Activated naive CD4-positive, alpha-beta T cell treated with anti-CD3 and anti-CD28 coated beads, Interleukin-2, amount 50 U/mL, for 72 hours (primary cell): ENCODE results near the gene SPOCK1. TPM values are rescaled to one million over a fixed set of nuclear protein-coding genes. Genes with fewer than 3 reads are reported as not detected.

Source experiments
- ATAC-seq, 2 donors: fragments of 150-1000 bp; cut with Tn5 transposase; 2 replicates each; pipeline ENCODE4 v1.10.0; 2021; ENCODE audit warnings: mild to moderate bottlenecking in 2 of 2, moderate library complexity in 2 of 2
- DNase-seq, 2 donors: peaks; one replicate each; pipeline ENCODE4 v3.0.0; 2021 to 2022; ENCODE audit warnings: low spot score in 2 of 2
- H3K27ac Mint-ChIP-seq, 2 donors: one replicate each; pipeline ENCODE4 v1.8.0; 2022; ENCODE audit warnings: mild to moderate bottlenecking in 2 of 2, mixed read lengths in 2 of 2
- H3K36me3 Mint-ChIP-seq, 2 donors: one replicate each; pipeline ENCODE4 v1.8.0; 2022; ENCODE audit warnings: mixed read lengths in 2 of 2
- H3K9me3 Mint-ChIP-seq, 2 donors: one replicate each; pipeline ENCODE4 v1.8.0; 2022; ENCODE audit warnings: mixed read lengths in 2 of 2
- total RNA-seq, 2 donors: library from RNA; stranded (reverse); gene quantifications; one replicate each; pipeline ENCODE4 v1.2.3, GENCODE V29; 2022

SPOCK1 gene
- total RNA-seq, 2 donors from 2014 or later = not detected

DNA sequence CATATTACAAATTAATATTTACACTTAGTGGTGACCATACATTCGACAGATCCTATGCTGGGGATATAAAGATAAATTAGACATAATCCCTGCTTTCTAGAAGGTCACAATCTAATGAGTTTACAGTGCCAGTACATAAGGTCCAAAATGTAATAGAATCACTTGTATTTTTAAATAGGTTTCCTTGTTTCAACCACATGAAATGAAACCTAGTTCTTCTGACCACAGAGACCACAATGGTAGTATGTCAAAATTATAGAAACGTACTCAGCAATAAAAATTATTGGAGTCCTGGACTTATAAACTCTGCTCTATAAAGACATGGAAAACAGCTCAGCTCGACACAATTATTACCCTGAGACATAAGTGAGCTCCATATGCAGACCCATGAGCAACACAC, 444.3 kb downstream of the SPOCK1 start:
- DNase-seq = no peak
- Mint-ChIP-seq H3K9me3 (no peaks in the 10 kb centered on the region), H3K27ac (no peak overlapping the region)

DNA sequence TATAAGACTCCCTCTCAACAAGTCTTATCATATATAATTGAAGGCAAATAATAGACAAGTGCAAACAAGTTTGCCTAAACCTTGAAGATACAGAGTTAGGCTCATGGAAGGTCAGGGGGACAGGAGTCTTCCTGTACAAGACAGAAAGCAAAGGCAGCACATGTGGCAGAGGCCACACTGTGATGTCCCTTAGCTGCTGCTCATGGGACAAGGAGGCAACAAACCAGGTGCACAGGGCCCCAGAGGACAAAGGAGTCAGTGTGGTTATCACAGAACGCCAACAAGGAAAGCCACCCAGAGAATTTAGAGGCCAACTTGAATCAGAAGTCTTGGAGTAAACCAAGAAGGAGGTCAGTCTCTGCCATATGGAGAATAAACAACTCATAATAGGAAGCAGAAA, 444.8 kb downstream of the SPOCK1 start:
- Mint-ChIP-seq H3K36me3 (no peaks in the 10 kb centered on the region), H3K9me3 (no peaks in the 10 kb centered on the region), H3K27ac (no peak overlapping the region)
- ATAC-seq = no peak
- no peak for DNase-seq

More for the DNA sequence above, 444.3 kb downstream of the SPOCK1 start:
- ATAC-seq = no peak
- H3K36me3 Mint-ChIP-seq = no peaks in the 10 kb centered on the region

DNA sequence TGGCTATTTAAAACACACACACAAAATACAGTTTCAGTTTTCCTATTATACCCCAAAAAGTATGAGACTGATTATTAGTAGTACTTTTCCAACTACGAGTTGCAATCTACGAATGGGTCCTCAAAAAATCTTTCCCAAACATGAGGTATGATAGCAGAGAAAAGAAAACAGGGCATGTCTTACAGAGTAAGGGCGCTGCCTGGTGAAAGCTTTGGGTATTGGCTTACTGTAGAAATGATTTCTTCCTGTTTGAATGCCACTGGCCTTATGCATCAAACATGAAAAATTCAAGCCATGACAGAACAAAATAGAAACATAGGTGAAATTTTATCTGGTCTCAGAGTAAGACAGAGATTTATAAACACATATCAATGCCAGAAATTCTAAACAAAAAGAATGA, 448.0 kb downstream of the SPOCK1 start:
- Mint-ChIP-seq H3K27ac (no peak overlapping the region), H3K9me3 (no peaks in the 10 kb centered on the region), H3K36me3 (no peaks in the 10 kb centered on the region)
- ATAC-seq (no peak), DNase-seq (no peak)

DNA sequence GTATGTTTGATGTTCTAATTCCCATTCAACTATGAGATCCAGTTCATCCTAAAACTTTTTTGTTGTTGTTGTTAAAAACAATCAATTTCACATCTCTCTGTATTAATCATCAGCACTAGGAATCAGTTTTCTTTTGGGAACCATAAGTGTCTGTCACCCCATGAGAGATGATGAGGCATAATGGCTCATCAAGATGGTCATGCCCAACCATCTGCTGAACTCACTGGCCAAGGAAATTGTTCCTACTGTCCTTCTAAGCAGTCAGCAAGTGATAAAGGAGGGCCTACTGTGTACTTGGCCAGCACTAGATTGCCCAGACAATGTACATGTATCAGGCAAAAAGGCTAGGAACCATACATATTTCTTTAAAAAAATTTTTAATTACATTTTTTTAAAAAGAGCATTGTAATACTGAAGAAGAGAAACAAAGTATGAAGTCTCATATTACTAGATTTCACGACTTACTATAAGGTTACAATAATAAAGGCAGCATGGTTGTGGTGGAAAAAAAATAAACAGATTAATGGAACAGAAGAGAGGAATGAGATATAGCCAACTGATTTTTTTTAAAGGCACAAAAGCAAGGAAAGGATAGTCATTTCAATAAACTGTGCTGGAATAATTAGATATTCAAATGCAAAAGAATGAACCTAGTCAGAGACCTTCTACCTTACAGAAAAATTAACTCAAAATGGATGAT, 458.3 kb downstream of the SPOCK1 start:
- ATAC-seq (no peak), DNase-seq (no peak)
- H3K9me3 Mint-ChIP-seq = peaks cover 10 to 15% of the 10 kb centered on the region in 2 donors

DNA sequence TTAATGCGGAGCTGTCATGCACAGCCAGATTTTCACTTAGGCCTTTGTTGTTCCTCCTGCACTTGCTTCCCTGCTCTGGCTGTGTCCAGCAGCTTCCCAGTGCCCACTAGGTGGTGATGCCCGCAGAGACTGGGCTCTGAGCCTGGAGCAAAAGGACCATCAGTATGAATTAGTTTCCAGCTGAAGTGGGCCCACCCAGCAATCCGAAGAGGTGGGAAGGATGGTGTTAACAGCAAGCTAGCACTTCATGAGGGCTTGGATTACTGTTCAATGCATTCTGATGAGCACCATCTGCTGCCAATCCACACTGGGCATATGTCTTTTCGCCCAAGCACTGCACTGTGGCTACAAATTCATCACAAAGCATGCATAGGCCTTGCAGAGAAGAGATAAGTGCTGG, 459.1 kb downstream of the SPOCK1 start:
- H3K36me3 Mint-ChIP-seq = no peaks in the 10 kb centered on the region
- DNase-seq = no peak
- H3K27ac Mint-ChIP-seq = no peak overlapping the region
- H3K9me3 Mint-ChIP-seq = peaks cover 10 to 15% of the 10 kb centered on the region in 2 donors
- ATAC-seq = no peak

More for the DNA sequence above, 458.3 kb downstream of the SPOCK1 start:
- no peaks in the 10 kb centered on the region for H3K36me3 Mint-ChIP-seq
- no peak overlapping the region for H3K27ac Mint-ChIP-seq

DNA sequence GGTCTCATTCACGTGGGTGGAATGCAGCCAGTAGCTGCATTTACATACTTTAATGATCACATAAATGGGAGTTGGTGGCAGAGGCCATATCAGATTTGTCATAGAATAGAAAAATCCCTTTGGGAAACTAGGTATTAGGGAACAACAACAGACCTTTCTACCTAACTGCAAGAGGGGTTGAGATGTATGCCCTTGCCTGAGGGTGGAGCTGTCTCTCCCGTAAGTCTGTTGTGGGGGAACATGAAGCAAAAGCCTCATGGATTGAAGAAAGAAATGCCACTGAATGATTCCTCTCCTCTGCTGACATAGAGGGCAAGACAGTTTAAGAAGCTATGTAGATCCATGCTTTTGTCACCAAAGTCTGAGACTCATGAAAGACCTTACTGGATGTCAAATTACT, 461.3 kb downstream of the SPOCK1 start:
- H3K27ac Mint-ChIP-seq = no peak overlapping the region
- H3K9me3 Mint-ChIP-seq = peaks cover 10 to 11% of the 10 kb centered on the region in 2 donors
- DNase-seq (no peak), ATAC-seq (no peak)
- H3K36me3 Mint-ChIP-seq = no peaks in the 10 kb centered on the region

DNA sequence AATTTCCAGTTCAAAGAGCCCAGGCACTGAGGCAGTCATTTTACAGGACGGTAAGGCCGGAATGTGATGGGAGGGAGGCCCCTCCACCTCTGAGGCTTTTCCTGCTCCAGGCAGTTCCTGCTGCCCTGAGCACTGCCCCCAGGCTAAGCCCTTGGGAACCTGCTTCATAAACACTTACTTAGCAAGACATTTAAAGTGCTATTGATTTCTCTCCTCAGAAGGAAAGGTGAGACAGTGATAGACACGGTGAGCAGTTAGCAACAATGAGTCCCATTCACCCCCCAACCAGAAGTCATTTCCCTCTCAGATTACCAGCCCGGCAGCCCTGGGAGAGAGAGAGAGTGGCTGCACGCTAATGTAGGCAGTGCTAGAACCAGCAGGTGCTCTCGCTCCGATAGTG, 462.5 kb downstream of the SPOCK1 start:
- ATAC-seq (no peak), DNase-seq (no peak)
- Mint-ChIP-seq H3K36me3 (no peaks in the 10 kb centered on the region), H3K9me3 (peaks cover 3 to 9% of the 10 kb centered on the region in 2 donors), H3K27ac (no peak overlapping the region)

DNA sequence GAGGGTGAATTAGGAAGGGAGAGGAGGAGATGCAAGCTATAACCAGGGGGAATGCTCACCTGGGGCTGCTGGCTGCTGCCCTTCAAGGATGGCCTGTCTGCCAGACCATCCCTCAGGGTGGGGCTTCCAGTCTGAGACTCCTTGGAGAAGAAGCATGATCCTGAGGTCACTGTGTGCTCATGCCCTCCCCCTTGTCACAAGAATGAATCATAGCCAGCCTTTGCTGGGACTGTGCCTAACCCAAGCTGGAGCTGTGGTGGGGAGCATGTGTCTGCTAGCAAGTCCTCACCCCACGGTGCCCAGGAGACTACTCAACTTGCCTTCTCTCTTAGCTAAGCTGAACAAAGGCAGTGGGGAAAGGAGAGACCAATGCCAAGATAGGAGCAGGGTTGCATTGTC, 463.6 kb downstream of the SPOCK1 start:
- no peak for DNase-seq
- ATAC-seq = no peak
- Mint-ChIP-seq H3K27ac (no peak overlapping the region), H3K9me3 (peaks cover 3 to 9% of the 10 kb centered on the region in 2 donors), H3K36me3 (no peaks in the 10 kb centered on the region)

DNA sequence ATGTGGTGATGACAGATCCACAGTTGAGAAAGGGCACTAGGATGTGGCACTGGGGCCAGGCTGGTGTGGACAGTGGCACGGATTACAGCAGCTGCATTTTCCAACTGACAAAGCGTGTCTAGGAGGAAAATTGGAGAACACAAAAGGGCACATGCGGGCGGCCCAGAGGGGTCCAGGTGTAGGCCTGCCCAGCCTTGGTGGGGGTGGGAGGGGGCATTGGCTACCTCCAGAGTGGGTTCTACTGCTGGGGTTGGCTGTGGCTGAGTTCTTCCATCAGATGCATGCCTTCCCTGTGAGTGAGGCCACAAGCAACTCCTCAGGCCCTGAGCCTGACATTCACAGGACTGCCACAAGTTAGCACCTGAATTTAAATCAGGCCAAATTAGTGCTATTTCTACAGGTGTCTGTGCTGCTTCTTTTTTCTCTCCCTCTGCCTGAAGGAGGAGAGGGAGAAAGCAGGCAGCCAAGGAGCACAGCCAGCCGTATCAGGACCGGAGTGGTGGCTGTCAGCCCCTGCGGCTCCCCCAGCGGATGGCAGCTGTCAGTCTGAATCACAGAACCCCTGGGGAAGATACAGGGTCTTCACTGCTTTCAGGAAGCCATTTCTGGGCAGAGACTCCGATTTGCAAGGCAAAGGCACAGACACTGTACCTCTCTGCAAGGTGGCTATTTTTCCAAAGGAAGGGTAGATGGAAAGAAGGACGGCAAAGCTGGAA, 464.2 kb downstream of the SPOCK1 start:
- no peak for ATAC-seq
- Mint-ChIP-seq H3K36me3 (no peaks in the 10 kb centered on the region), H3K27ac (no peak overlapping the region), H3K9me3 (peaks cover 3 to 9% of the 10 kb centered on the region in 2 donors)
- no peak for DNase-seq

DNA sequence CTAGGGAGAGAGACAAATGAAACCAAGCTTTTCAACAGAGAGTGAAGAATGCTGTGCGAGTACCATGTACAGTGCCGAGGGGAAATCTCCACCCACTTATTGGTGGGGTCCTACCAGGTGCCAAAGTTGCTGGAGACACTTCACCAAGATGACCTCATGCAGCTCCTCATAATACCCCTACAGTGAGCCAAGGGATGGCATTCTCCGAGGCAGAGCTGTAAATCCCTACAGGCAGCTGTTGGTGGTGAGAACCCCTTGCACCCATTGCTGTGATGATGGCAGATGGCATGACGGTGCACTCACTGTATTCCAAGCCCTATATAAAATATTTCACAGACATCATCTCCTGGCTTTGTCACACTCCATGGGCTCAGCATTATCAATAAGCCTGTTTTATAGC, 464.9 kb downstream of the SPOCK1 start:
- ATAC-seq = no peak

DNA sequence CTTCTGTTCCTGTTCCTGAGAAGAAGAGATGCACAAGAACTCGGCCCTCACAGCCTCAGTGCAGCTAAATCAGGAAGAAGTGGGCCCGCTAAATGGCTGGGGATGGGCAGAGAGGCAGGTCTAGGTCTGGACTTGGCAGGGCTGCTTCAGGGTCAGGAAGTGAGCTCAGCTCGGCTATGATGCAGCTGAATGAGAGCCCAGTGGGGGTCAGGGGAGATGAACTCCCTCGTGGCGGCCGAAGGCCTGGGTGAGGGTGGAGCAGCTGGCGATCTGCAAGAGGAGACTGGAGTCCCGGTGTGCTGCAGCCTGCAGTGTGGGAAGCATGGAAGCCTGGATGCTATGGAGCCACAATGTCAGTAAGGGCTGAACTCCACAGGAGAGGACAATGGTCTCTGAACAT, 466.2 kb downstream of the SPOCK1 start:
- no peak for DNase-seq
- Mint-ChIP-seq H3K9me3 (peaks cover 0 to 9% of the 10 kb centered on the region in 2 donors), H3K27ac (no peak overlapping the region), H3K36me3 (no peaks in the 10 kb centered on the region)
- ATAC-seq = no peak

More for the DNA sequence above, 464.9 kb downstream of the SPOCK1 start:
- H3K27ac Mint-ChIP-seq = no peak overlapping the region
- peaks cover 3 to 9% of the 10 kb centered on the region in 2 donors for H3K9me3 Mint-ChIP-seq
- no peak for DNase-seq
- no peaks in the 10 kb centered on the region for H3K36me3 Mint-ChIP-seq

DNA sequence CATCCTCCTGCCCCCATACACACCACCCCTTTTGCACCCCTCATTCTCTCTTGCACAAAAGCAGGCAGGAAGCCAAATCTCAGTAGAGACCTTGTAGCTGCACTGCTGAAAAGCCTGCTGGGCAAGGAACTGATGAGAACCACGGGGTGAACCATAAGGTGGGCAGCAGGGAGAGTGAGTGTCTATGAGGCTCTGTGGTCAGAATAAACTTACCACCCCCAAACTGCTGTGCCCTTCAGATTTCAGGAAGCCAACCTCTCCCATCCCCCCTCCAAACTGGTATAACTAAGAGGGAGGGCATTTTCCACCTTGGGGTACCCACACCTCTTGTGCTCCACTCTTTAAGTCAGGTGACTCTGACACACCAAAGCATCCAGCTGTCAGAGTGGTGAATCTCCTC, 471.4 kb downstream of the SPOCK1 start:
- Mint-ChIP-seq H3K9me3 (peaks cover 0 to 5% of the 10 kb centered on the region in 2 donors), H3K27ac (no peak overlapping the region), H3K36me3 (no peaks in the 10 kb centered on the region)
- ATAC-seq (no peak), DNase-seq (no peak)

DNA sequence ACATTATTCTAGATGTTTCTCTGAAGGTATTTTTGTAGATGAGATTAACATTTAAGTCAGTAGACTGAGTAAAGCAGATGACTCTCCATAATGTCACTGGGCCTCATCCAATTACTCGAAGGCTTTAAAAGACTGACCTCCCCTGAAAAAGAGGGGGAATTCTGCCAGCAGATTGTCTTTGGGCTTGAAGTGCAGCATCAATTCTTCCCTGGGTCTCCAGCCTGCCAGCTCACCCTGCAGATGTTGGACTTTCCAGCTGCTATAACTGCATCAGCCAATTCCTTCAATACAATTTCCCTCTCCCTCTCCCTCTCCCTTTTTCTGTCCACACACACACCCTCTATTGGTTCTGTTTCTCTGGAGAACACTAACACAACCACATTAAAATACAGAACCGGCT, 472.8 kb downstream of the SPOCK1 start:
- no peak for DNase-seq
- no peak for ATAC-seq
- Mint-ChIP-seq H3K9me3 (no peaks in the 10 kb centered on the region), H3K36me3 (no peaks in the 10 kb centered on the region), H3K27ac (no peak overlapping the region)

DNA sequence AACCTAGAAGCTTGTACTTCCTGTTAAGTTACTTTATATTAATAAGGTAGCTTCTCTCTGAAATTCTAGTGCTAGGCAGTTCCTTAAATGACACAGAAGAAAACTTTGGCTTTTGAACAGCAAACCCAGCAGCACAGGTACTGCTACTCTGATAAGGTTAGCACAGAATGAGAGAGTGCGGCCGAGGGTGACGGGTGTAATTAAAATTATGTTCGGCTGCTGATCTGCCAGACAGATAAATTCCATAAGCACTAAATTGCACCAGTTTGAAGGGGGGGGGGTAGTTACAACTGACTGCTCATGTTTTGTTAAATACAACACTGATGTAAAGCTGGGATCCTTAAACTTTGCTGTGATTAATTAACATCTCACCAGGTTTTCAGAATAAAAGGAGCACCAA, 475.1 kb downstream of the SPOCK1 start:
- ATAC-seq (no peak), DNase-seq (no peak)
- no peak overlapping the region for H3K27ac Mint-ChIP-seq
- H3K36me3 Mint-ChIP-seq = no peaks in the 10 kb centered on the region
- no peaks in the 10 kb centered on the region for H3K9me3 Mint-ChIP-seq

DNA sequence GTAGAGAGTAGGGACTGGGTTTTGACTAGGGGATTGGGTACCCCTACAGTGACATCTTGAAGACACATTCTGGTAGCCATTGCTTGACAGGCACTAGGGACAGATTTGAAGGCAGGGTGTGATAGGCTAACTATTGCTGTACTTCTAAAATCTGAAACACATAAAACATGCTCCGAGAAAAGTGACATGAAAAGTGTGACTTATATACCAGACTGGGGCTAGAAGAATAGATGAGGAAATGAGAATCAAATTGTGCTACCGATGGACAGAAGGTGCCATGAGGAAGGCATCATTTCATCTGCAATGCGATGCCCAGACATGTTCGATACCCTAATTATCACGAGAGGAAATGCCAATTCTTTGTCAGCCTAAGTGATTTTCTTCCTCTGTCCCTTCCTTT, 475.8 kb downstream of the SPOCK1 start:
- Mint-ChIP-seq H3K9me3 (no peaks in the 10 kb centered on the region), H3K36me3 (no peaks in the 10 kb centered on the region), H3K27ac (no peak overlapping the region)
- ATAC-seq (no peak), DNase-seq (no peak)

DNA sequence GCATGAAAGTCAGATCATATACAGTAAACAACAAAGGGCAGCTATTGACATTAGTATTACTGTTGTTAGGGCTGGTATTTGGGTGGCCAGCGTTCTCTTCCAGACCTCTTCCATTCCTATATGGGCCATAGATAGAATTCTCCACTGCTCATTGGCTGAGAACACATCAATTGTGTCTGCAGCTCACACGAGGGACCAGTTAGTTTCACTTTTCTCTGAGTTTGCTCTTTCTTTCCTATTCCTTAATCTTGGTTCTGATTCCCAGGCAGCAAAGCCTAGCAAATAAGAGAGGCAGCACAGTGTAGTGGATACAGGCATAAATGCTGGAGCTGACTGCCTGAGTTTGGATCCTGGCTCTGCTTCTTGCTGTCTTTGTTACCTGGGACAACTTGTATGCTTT, 476.4 kb downstream of the SPOCK1 start:
- Mint-ChIP-seq H3K9me3 (no peaks in the 10 kb centered on the region), H3K36me3 (no peaks in the 10 kb centered on the region), H3K27ac (no peak overlapping the region)
- ATAC-seq = no peak
- no peak for DNase-seq

DNA sequence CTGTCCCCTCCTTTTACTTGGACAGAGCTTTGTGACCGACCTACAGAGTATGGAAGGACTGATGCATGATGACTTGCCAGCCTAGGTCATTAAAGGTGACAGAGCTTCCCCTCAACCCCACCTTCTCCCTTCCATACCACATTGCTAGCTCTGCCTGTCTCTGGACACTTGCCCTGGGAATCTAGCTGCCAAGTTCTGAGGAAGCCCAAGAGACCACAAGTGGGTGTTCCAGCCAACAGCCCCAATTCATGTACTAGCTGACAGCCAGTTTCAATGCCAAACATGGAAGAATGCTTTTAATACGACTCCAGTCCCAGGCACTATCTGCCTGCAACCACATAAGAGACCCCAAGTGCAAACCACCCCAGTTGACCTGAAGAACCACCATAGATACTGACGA, 477.1 kb downstream of the SPOCK1 start:
- Mint-ChIP-seq H3K27ac (no peak overlapping the region), H3K9me3 (no peaks in the 10 kb centered on the region), H3K36me3 (no peaks in the 10 kb centered on the region)
- DNase-seq (no peak), ATAC-seq (no peak)

DNA sequence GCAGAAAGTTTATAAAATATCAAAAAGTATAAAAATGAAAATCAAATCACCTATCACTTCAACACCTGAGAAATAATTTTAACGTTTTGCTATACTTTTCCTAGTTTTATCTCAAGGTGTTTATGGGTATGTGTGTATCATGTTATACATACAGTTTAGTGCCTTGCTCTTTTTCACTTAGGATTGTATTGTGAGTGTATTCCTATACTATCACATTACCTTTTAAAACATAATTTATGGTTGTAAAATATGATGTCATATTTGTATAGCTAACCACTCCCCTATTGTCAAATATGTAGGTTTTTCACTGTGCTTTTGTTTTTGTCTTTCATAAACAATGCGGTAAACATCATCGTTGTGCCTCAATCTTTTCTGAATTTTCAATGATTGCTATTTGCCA, 479.9 kb downstream of the SPOCK1 start:
- DNase-seq (no peak), ATAC-seq (no peak)
- H3K27ac Mint-ChIP-seq = no peak overlapping the region
- no peaks in the 10 kb centered on the region for H3K36me3 Mint-ChIP-seq
- no peaks in the 10 kb centered on the region for H3K9me3 Mint-ChIP-seq
